Measurements from ENCODE around the gene PTPN7. TPM values are rescaled to one million over a fixed set of nuclear protein-coding genes. Genes with fewer than 3 reads are reported as not detected.
A peak's percentile ranks its signal among the peaks of the same experiment; 100 is the strongest.

The PTPN7 gene
- total RNA-seq, 1 experiment from 2014 or later, result not detected

- no TSS peak for BruUV-seq (replicated peaks)
- Histone ChIP-seq H4K20me1 (ENCODE audit: insufficient read depth) (no peaks in the 10 kb centered on the region), H3K4me2 (no peak overlapping the region), H2AFZ (no peak overlapping the region), H3K9me2 (ENCODE audit: insufficient read depth) (no peaks in the 10 kb centered on the region), H3F3A (ENCODE audit: insufficient read depth, low read depth) (peaks cover 35% of the 10 kb centered on the region), H3K27ac (no peak overlapping the region), H3K79me2 (ENCODE audit: low read depth) (no peaks in the 10 kb centered on the region), H3K4me3 (no peak overlapping the region), H3K36me3 (ENCODE audit: low read depth) (no peaks in the 10 kb centered on the region), H3K27me3 (ENCODE audit: insufficient read depth, low read depth) (0 out of 2 replicates have a peak, but pooled peaks cover 6% of the 10 kb centered on the region), H3K9me3 (ENCODE audit: insufficient read depth, low read depth) (no peaks in the 10 kb centered on the region), H3K4me1 (replicated peaks; ENCODE audit: insufficient read depth) (peaks cover 11% of the 10 kb centered on the region)
- POLR2A ChIA-PET (ENCODE audit: unreplicated experiment), result no interaction called here
- intact Hi-C loops (cut with micrococcal nuclease; ENCODE audit: unreplicated experiment), result no loop called here
- TF ChIP-seq EZH2 (IDR thresholded peaks at IDR 0.05; ENCODE audit: low read depth), result no peak
- peak; percentile 49 for TF ChIP-seq CTCF (conservative IDR thresholded peaks at IDR 0.05)
- CTCF ChIA-PET, result no interaction called here
- DNase-seq, result no peak
These were observed 45.3 kb upstream of the PTPN7 start for GRCh38 chr1:202205523-202206190.

- Histone ChIP-seq H4K20me1 (ENCODE audit: insufficient read depth) (no peaks in the 10 kb centered on the region), H3K4me3 (no peak overlapping the region), H3F3A (ENCODE audit: insufficient read depth, low read depth) (peaks cover 45% of the 10 kb centered on the region), H3K27ac (no peak overlapping the region), H3K27me3 (ENCODE audit: insufficient read depth, low read depth) (no peaks in the 10 kb centered on the region), H3K9me3 (ENCODE audit: insufficient read depth, low read depth) (no peaks in the 10 kb centered on the region), H3K36me3 (ENCODE audit: low read depth) (no peaks in the 10 kb centered on the region), H3K9me2 (ENCODE audit: insufficient read depth) (no peaks in the 10 kb centered on the region), H3K4me2 (no peak overlapping the region), H2AFZ (no peak overlapping the region), H3K79me2 (ENCODE audit: low read depth) (no peaks in the 10 kb centered on the region), H3K4me1 (replicated peaks; ENCODE audit: insufficient read depth) (peaks cover 27% of the 10 kb centered on the region)
- no TSS peak for BruUV-seq (replicated peaks)
- TF ChIP-seq EZH2 (IDR thresholded peaks at IDR 0.05; ENCODE audit: low read depth) (no peak), CTCF (conservative IDR thresholded peaks at IDR 0.05) (no peak)
- CTCF ChIA-PET, result no interaction called here
- POLR2A ChIA-PET (ENCODE audit: unreplicated experiment), result no interaction called here
- DNase-seq, result no peak
- intact Hi-C loops (cut with micrococcal nuclease; ENCODE audit: unreplicated experiment), result no loop called here
These were observed 43.7 kb upstream of the PTPN7 start for GRCh38 chr1:202204065-202204464.

- no peak overlapping the region for H2AFZ ChIP-seq
- DNase-seq, result no peak
- H3K9me2 ChIP-seq (ENCODE audit: insufficient read depth), result no peaks in the 10 kb centered on the region
- no TSS peak for BruUV-seq (replicated peaks)
- no peak overlapping the region for H3K27ac ChIP-seq
- H3K27me3 ChIP-seq (ENCODE audit: insufficient read depth, low read depth), result no peaks in the 10 kb centered on the region
- H4K20me1 ChIP-seq (ENCODE audit: insufficient read depth), result no peaks in the 10 kb centered on the region
- H3K79me2 ChIP-seq (ENCODE audit: low read depth), result no peaks in the 10 kb centered on the region
- ChIA-PET POLR2A (ENCODE audit: unreplicated experiment) (no interaction called here), CTCF (no interaction called here)
- no peaks in the 10 kb centered on the region for H3K36me3 ChIP-seq (ENCODE audit: low read depth)
- peaks cover 34% of the 10 kb centered on the region for H3K4me1 ChIP-seq (replicated peaks; ENCODE audit: insufficient read depth)
- H3K4me3 ChIP-seq, result no peak overlapping the region
- no peaks in the 10 kb centered on the region for H3K9me3 ChIP-seq (ENCODE audit: insufficient read depth, low read depth)
- TF ChIP-seq EZH2 (IDR thresholded peaks at IDR 0.05; ENCODE audit: low read depth) (no peak), CTCF (conservative IDR thresholded peaks at IDR 0.05) (no peak)
- H3K4me2 ChIP-seq, result no peak overlapping the region
- peaks cover 45% of the 10 kb centered on the region for H3F3A ChIP-seq (ENCODE audit: insufficient read depth, low read depth)
- intact Hi-C loops (cut with micrococcal nuclease; ENCODE audit: unreplicated experiment), result no loop called here
These were observed 43.0 kb upstream of the PTPN7 start for GRCh38 chr1:202203238-202204039.
